Hepatocyte (in vitro differentiated cells): Measurements from ENCODE around the gene HIBADH. TPM values are rescaled to one million over a fixed set of nuclear protein-coding genes. Genes with fewer than 3 reads are reported as not detected.

Source experiments
- DNase-seq: peaks from one replicate; pipeline ENCODE4 v3.0.0-alpha.2; 2016; ENCODE audit warnings: low spot score
- H2AFZ ChIP-seq: fragments of 200-600 bp; sonication (generic); 2 replicates; pipeline ENCODE4 v1.6.0; 2016; ENCODE audit warnings: antibody characterized with exemption, mild to moderate bottlenecking
- H3K27ac ChIP-seq: fragments of 200-600 bp; sonication (generic); 2 replicates; pipeline ENCODE4 v1.5.1; 2016; ENCODE audit warnings: mild to moderate bottlenecking
- H3K27me3 ChIP-seq: fragments of 200-600 bp; sonication (generic); 2 replicates; pipeline ENCODE4 v1.6.1; 2016
- H3K36me3 ChIP-seq: fragments of 200-600 bp; sonication (generic); replicated peaks from 2 replicates; pipeline ENCODE4 v1.5.1; 2016; ENCODE audit warnings: low read depth; ENCODE audit not compliant: insufficient read depth
- H3K4me1 ChIP-seq: fragments of 200-600 bp; sonication (generic); 2 replicates; pipeline ENCODE4 v1.5.1; 2016; ENCODE audit warnings: mild to moderate bottlenecking, moderate library complexity; ENCODE audit not compliant: insufficient read depth
- H3K4me2 ChIP-seq: fragments of 200-600 bp; sonication (generic); 2 replicates; pipeline ENCODE4 v1.6.0; 2016
- H3K4me3 ChIP-seq: fragments of 200-600 bp; sonication (generic); 2 replicates; pipeline ENCODE4 v1.5.1; 2016; ENCODE audit warnings: mild to moderate bottlenecking
- H3K79me2 ChIP-seq: fragments of 200-600 bp; sonication (generic); 2 replicates; pipeline ENCODE4 v1.6.0; 2017; ENCODE audit warnings: mild to moderate bottlenecking
- H3K9me2 ChIP-seq: fragments of 200-600 bp; sonication (generic); replicated peaks from 2 replicates; pipeline ENCODE4 v1.6.0; 2017; ENCODE audit warnings: mild to moderate bottlenecking; ENCODE audit not compliant: insufficient read depth
- H3K9me3 ChIP-seq: fragments of 200-600 bp; sonication (generic); 2 replicates; pipeline ENCODE4 v1.5.1; 2016; ENCODE audit warnings: low read depth, mild to moderate bottlenecking
- H4K20me1 ChIP-seq: fragments of 200-600 bp; sonication (generic); 2 replicates; pipeline ENCODE4 v1.6.0; 2016; ENCODE audit warnings: mild to moderate bottlenecking; ENCODE audit not compliant: insufficient read depth, poor library complexity, severe bottlenecking
- CTCF ChIP-seq: fragments of 200-600 bp; sonication (generic); IDR thresholded peaks from 2 replicates; pipeline ENCODE4 v1.5.1; 2016; ENCODE audit warnings: antibody characterized with exemption, mild to moderate bottlenecking; ENCODE audit not compliant: poor library complexity
- EZH2 ChIP-seq: fragments of 200-600 bp; sonication (generic); IDR thresholded peaks from 2 replicates; pipeline ENCODE4 v1.6.1; 2016; ENCODE audit warnings: antibody characterized with exemption, mild to moderate bottlenecking, borderline replicate concordance
- EZH2phosphoT487 ChIP-seq: fragments of 200-600 bp; sonication (generic); IDR thresholded peaks from one replicate; pipeline ENCODE4 v1.6.1; 2018; ENCODE audit warnings: antibody characterized with exemption, mild to moderate bottlenecking, low read depth, moderate library complexity; ENCODE audit not compliant: unreplicated experiment, severe bottlenecking
- WGBS: methylation state at CpG from one replicate; pipeline ENCODE4 v1.1.6; 2016; ENCODE audit warnings: low lambda C conversion rate; ENCODE audit errors: missing lambda C conversion rate; 5-methylcytosine and 5-hydroxymethylcytosine counted together
- polyA plus RNA-seq: library from polyadenylated mRNA; unstranded; fragments of >200 nt; fragmentation: Nextera tagmentation; extraction: Ambion mirVana; gene quantifications from 2 replicates; pipeline ENCODE4 v1.2.1, GENCODE V29; 2016
- total RNA-seq: library from RNA; depleted of rRNA; stranded (reverse); fragments of >200 nt; gene quantifications from 2 replicates; pipeline ENCODE4 v1.2.3, GENCODE V29; 2014

The HIBADH gene
- total and polyA plus RNA-seq, 2 experiments from 2014 or later = 56.1 to 65.5 TPM

GRCh38 chr7:27535795-27536194 lies 126.9 kb downstream of the HIBADH start:
- Histone ChIP-seq H3K27ac (no peak overlapping the region), H3K9me2 (no peaks in the 10 kb centered on the region), H2AFZ (no peak overlapping the region), H4K20me1 (no peaks in the 10 kb centered on the region), H3K4me1 (peaks cover 8% of the 10 kb centered on the region), H3K9me3 (no peaks in the 10 kb centered on the region), H3K4me2 (no peak overlapping the region), H3K36me3 (no peaks in the 10 kb centered on the region), H3K27me3 (no peaks in the 10 kb centered on the region), H3K4me3 (no peak overlapping the region), H3K79me2 (no peaks in the 10 kb centered on the region)
- WGBS = 87% methylated on average over 4 of the region's 4 CpGs
- TF ChIP-seq CTCF = no peak
- no peak for TF ChIP-seq EZH2
- no peak for TF ChIP-seq EZH2phosphoT487
- no peak for DNase-seq

- Histone ChIP-seq H3K4me3 (no peak overlapping the region), H3K27me3 (no peaks in the 10 kb centered on the region), H3K9me2 (no peaks in the 10 kb centered on the region), H3K9me3 (no peaks in the 10 kb centered on the region), H3K4me1 (peaks cover 8% of the 10 kb centered on the region), H3K79me2 (no peaks in the 10 kb centered on the region), H2AFZ (no peak overlapping the region), H4K20me1 (no peaks in the 10 kb centered on the region), H3K4me2 (no peak overlapping the region), H3K36me3 (peaks cover 3% of the 10 kb centered on the region), H3K27ac (no peak overlapping the region)
- TF ChIP-seq CTCF (no peak), EZH2phosphoT487 (no peak), EZH2 (no peak)
- whole genome bisulfite sequencing = 66% methylated on average over 6 of the region's 6 CpGs
- DNase-seq = no peak
These were observed 129.0 kb downstream of the HIBADH start for GRCh38 chr7:27533652-27534081.

- H3K36me3 ChIP-seq = peaks cover 3% of the 10 kb centered on the region
- H3K9me3 ChIP-seq = no peaks in the 10 kb centered on the region
- no peak overlapping the region for H2AFZ ChIP-seq
- DNase-seq = peak; percentile 32
- no peaks in the 10 kb centered on the region for H4K20me1 ChIP-seq
- H3K27me3 ChIP-seq = no peaks in the 10 kb centered on the region
- no peaks in the 10 kb centered on the region for H3K9me2 ChIP-seq
- H3K4me2 ChIP-seq = no peak overlapping the region
- H3K4me1 ChIP-seq = peaks cover 8% of the 10 kb centered on the region
- WGBS = 45% methylated on average over 1 of the region's 1 CpG
- H3K27ac ChIP-seq = no peak overlapping the region
- no peaks in the 10 kb centered on the region for H3K79me2 ChIP-seq
- H3K4me3 ChIP-seq = no peak overlapping the region
- no peak for TF ChIP-seq CTCF
- TF ChIP-seq EZH2phosphoT487 = peak; percentile 91
These were observed 130.4 kb downstream of the HIBADH start for GRCh38 chr7:27532314-27532713.

GRCh38 chr7:27527348-27527714 lies 135.4 kb downstream of the HIBADH start:
- TF ChIP-seq EZH2phosphoT487 = no peak
- TF ChIP-seq CTCF = no peak
- TF ChIP-seq EZH2 = no peak
- WGBS = 35% methylated on average over 2 of the region's 2 CpGs

More at GRCh38 chr7:27527348-27527714, 135.4 kb downstream of the HIBADH start:
- H3K27me3 ChIP-seq = no peaks in the 10 kb centered on the region
- H2AFZ ChIP-seq = no peak overlapping the region
- peaks cover 3% of the 10 kb centered on the region for H3K36me3 ChIP-seq
- peak; percentile 26 for DNase-seq
- no peaks in the 10 kb centered on the region for H3K9me3 ChIP-seq
- peak overlapping the region; percentile 19 for H3K27ac ChIP-seq
- no peaks in the 10 kb centered on the region for H4K20me1 ChIP-seq
- peaks cover 5% of the 10 kb centered on the region for H3K4me1 ChIP-seq
- H3K9me2 ChIP-seq = no peaks in the 10 kb centered on the region
- H3K4me3 ChIP-seq = no peak overlapping the region
- H3K79me2 ChIP-seq = no peaks in the 10 kb centered on the region
- H3K4me2 ChIP-seq = peak overlapping the region; percentile 11
